GM18520 (cell line): Measurements from ENCODE around the gene MCM9.

ENCODE experiments used
- ATAC-seq: cut with Tn5 transposase; IDR thresholded peaks from one replicate; pipeline ENCODE4 v1.9.1; 2021; ENCODE audit not compliant: unreplicated experiment

Gene MCM9

GRCh38 chr6:118933855-118934460, 1.0 kb downstream of the MCM9 start:
- no peak for ATAC-seq

GRCh38 chr6:118932421-118932820, 2.5 kb downstream of the MCM9 start:
- ATAC-seq = no peak

GRCh38 chr6:118931436-118931835, 3.5 kb downstream of the MCM9 start:
- no peak for ATAC-seq

DNA sequence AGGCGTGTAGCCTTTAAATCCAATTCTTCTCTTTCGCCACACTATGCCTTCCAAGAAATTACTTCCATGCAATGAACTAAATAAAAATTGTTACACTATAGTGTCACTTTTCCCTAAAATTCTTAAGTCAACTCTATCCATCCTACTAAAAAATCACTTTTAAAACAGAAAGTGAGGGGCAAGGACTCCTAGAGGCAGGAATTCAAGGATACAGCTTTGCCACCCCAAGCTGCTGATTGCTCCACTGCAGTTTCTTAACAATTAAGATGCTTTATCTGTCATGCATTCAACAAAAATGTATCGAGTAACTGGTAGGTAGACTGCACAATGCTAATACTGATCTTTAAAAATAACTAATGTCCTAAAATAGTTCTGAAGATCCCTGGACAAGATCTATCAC, 4.3 kb downstream of the MCM9 start:
- no peak for ATAC-seq

GRCh38 chr6:118923035-118923434, 11.9 kb downstream of the MCM9 start:
- ATAC-seq = no peak

GRCh38 chr6:118921084-118921483, 13.9 kb downstream of the MCM9 start:
- no peak for ATAC-seq

- ATAC-seq = no peak
These were observed 16.6 kb downstream of the MCM9 start for GRCh38 chr6:118918329-118918725.

DNA sequence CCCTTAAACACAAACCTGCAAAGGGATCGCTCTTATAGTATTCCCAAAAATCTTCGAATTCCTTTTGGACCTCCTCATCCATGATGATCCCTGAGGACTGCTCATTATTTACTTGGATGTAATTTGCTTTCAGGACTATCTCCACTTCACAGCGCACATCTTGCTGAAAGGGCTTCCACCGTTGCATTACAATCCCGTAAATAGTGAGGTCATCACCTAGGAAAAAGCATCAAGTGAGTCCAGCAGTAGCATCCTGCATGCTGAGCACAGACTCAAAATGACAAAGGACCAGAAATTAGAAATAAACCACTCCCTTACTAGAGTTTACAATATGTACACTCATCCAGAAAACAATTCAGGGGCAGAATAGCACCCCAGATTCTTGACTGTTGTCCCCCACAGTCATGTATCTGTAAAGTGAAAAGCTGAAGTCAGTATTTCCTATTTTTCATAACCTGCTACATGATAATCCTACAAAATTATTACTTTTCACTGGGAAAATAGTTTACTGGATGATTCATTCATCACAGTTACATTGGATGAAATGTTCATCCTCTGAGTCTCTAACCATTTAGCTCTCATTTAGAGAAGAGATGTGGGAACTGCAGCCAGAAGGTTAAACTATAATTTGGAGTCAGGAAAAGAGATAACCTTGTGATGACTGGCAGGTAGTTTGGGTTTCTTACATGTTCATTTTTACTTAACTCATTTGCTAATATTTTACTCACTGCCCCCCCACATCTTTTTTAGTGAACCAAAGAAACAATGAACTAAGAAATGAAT, 17.2 kb downstream of the MCM9 start:
- ATAC-seq = no peak

DNA sequence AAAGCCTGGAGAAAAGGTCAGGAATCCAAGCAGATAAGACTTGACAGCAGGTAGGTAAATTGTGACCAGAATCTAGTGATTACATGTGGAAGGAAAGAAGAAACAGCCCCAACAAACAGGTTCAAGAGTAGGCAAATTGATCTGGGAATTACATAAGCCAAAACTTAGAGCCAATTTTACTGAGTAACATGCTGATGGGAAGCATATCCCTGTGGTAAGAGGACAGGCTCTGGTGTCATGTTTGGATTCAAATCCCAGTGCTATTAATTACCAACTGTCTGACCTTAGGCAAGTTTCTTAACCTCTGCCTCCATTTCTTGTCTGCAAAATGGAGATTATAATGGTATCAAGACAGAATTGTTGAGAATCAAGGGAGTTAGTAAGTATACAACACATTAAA, 20.4 kb downstream of the MCM9 start:
- no peak for ATAC-seq

DNA sequence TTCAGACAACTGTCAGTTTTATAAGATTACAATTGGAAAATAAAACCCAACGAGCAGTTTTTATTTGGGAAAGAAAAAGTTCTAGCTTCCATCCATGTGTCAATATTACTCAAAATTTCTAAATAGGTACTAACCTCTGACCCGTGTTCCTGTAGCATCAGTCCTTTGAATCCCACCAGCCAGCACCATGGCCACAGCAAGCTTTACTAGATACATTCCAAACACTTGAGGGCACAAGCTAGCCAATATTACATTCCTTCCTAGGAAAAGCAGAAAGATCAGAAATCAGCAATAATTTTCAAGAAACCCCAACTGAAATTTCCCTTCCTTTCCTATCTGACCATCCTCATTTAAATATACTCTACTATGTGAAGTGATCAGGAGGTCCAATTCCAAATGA, 21.8 kb downstream of the MCM9 start:
- ATAC-seq = no peak

- no peak for ATAC-seq
These were observed 22.3 kb downstream of the MCM9 start for GRCh38 chr6:118912646-118913045.

GRCh38 chr6:118908441-118908840, 26.5 kb downstream of the MCM9 start:
- ATAC-seq = no peak

DNA sequence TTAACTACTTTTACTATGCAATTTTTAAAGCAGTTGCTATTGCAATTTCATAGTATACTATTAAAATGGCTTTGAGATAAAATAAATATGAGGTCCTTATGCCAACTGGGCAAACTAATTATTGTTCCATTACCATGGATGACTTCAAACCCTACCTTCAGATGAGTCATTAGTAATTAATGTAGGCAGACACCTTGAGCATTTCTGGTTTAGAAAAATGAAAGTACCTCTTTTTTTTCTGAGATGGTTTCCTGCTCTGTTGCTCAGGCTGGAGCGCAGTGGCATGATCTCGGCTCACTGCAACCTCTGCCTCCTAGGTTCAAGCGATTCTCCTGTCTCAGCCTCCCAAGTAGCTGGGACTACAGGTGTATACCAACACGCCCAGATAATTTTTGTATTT, 29.1 kb downstream of the MCM9 start:
- no peak for ATAC-seq

DNA sequence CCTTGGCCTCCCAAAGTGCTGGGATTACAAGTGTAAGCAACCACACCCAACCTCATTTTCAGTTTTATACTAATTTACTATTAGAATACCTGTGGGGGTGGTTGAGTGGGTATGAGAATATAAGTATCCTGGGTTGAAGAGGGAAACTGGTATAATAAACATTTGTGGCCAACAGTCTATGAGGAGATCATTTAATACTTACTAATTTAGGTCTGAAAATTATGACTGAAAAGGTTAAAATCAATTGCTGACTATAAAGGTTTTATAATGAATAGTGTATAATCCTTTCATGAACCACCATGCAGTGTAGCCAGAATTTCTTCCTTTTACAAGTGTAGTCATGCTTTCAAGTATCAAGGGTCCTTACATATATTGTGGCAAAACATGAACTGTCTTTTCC, 29.9 kb downstream of the MCM9 start:
- no peak for ATAC-seq

DNA sequence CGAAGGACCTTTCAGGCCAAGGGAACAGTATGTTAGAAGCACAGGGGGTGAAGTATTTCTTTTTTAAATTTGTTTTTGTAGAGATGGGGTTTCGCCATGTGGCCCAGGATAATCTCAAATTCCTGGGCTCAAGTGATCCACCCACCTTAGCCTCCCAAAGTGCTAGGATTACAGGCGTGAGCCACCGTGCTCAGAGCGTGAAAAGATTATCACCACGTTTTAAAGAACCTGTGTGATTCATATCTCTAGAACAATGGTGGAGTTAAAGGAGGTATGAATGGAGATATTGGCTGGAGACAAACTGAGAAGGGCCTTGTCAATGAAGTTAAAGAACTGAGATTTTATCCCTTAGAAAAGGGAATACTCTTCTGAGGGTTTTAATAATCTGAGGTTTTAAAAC, 31.3 kb downstream of the MCM9 start:
- no peak for ATAC-seq

- ATAC-seq = no peak
These were observed 31.8 kb downstream of the MCM9 start for GRCh38 chr6:118903138-118903537.

DNA sequence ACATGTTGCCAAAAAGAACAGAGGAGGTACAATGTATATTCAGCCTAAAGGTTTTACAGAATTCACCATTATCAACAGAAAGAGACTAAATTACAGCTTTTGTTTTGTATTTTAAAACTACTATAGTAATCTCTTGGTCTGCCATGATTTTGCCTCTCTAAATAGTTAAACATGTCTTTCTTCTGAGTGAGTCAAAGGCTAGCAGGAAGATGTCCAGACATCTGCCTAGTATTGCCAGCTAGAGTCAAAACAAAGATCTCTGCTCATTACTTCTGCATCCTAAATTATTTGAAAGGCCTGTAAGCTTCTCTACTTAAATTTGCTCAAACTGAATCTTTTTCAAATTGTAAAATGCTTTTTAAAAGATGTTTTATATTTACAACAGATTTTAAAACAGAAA, 32.2 kb downstream of the MCM9 start:
- no peak for ATAC-seq

- no peak for ATAC-seq
These were observed 35.0 kb downstream of the MCM9 start for GRCh38 chr6:118899948-118900347.

DNA sequence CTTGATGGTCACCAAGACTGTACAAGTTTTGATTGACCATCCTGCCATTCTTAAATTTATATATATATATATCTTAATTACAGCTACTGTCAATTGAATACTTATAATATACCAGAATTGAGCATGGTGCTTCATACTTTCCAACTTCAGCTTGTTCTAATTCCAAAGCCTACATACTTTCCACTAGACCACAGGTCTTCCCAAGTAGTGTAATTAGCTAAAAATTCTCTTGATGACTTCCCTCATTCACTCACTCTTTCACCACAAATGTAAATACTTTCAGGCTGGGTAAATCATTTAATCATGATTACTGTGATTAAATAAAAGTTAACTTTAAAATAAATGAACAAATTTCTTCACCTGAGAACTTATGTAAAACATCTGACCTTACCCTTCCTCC, 37.6 kb downstream of the MCM9 start:
- ATAC-seq = no peak

DNA sequence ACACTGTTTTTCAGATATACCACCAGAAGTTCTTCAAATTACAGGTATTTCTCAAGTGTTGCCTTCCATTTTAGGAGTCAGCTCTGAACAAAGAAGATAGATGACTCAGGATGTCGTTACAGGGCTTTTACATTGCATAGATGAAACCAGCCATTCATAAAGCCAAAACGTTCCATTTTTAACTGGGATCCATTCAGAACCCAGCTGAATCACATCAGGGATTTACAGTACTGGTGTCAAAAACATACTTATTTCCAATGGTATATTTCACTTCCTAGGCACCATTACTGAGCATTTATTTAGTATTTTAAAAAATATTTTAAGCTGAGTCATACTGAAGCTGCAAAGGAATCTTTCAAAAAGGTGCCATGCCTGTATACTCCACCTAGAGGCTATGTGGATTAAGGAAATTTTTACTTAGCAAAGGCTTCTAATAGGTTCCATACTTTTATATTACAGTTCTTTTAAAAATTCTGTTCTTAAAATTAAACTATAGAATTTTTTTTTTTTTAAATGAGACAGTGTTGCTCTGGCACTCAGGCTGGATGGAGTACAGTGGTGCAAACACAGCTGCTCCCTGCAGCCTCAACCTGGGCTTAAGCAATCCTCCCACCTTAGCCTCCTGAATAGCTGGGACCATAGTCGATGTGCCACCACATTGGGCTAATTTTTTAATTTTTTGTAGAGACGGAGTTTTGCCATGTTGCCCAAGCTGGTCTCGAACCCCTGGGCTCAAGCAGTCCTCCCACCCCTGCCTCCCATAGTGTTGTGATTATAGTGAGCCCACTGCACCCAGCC, 38.4 kb downstream of the MCM9 start:
- ATAC-seq = no peak

DNA sequence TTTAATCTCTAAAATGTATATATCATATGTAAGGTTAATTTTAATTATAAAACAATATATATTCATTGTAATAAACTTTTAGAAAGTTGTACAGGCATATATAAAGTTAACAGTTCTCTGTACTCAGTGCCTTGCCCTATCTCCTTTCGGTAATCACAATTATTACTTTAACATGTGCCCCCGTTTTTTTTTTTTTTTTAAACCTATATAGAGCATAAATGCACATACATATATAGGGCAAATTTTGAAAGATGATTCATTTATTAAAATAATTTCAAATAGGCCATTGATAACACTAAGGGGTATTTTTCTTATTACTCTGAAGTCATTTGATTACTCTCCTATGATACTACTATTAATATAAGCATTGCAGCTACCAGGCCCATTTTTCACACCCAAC, 39.1 kb downstream of the MCM9 start:
- no peak for ATAC-seq

GRCh38 chr6:118895261-118895560, 39.7 kb downstream of the MCM9 start:
- ATAC-seq = no peak
